Gastrocnemius medialis (tissue), 4 donors: ENCODE results near the gene TLCD2.
"Not testable (repeated sequence)": the region's sequence is repeated elsewhere in the genome, so short reads cannot be mapped to it uniquely, and the experiment has no call there.

ENCODE experiments used
- POLR2A ChIP-seq, 2 donors: fragments of 450-650 bp; IDR thresholded peaks; one replicate each; pipeline ENCODE4 v1.6.1; 2017; ENCODE audit warnings: antibody characterized with exemption in 2 of 2, mild to moderate bottlenecking in 2 of 2, moderate library complexity in 2 of 2
- TF ChIP-seq, protein P1 (sequence below), 5 experiments: fragments of 450-650 bp in 3 of 5; fragments of 200-600 bp in 2 of 5; sonication (generic) in 2 of 5; IDR thresholded peaks in 4 of 5; conservative IDR thresholded peaks in 1 of 5; 1 replicate in 4 of 5; 2 replicates in 1 of 5; pipeline ENCODE4 v1.5.1; 2016 to 2019; ENCODE audit warnings: antibody characterized with exemption in 5 of 5, mild to moderate bottlenecking in 3 of 5, moderate library complexity in 3 of 5

DNA sequence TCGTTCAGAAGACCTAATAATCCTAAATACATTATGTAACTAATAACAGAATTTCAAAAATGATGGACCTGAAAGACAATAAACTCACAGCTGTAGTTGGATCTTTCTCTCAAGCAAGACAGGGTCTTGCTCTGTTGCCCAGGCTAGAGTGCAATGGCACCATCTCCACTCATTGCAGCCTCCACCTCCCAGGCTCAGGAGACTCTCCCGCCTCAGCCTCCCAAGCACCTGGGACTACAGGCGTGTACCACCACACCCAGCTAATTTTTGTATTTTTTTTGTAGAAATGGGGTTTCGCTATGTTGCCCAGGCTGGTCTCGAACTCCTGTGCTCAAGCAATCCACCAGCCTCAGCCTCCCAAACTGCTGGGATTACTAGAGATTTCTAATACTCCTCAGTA is 46.2 kb downstream of the TLCD2 start:
- TF ChIP-seq, protein P1, sequence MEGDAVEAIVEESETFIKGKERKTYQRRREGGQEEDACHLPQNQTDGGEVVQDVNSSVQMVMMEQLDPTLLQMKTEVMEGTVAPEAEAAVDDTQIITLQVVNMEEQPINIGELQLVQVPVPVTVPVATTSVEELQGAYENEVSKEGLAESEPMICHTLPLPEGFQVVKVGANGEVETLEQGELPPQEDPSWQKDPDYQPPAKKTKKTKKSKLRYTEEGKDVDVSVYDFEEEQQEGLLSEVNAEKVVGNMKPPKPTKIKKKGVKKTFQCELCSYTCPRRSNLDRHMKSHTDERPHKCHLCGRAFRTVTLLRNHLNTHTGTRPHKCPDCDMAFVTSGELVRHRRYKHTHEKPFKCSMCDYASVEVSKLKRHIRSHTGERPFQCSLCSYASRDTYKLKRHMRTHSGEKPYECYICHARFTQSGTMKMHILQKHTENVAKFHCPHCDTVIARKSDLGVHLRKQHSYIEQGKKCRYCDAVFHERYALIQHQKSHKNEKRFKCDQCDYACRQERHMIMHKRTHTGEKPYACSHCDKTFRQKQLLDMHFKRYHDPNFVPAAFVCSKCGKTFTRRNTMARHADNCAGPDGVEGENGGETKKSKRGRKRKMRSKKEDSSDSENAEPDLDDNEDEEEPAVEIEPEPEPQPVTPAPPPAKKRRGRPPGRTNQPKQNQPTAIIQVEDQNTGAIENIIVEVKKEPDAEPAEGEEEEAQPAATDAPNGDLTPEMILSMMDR (IDR thresholded peaks at IDR 0.05 in 4 of 5, conservative IDR thresholded peaks at IDR 0.05 in 1 of 5), result not testable (repeated sequence)
- not testable (repeated sequence) for TF ChIP-seq POLR2A (IDR thresholded peaks at IDR 0.05)
